Prostate gland (tissue), 2 donors: ENCODE results near the gene SH2D7.

Experiments
- POLR2A ChIP-seq: fragments of 450-650 bp; IDR thresholded peaks from one replicate; pipeline ENCODE4 v1.6.1; 2016; ENCODE audit warnings: antibody characterized with exemption, mild to moderate bottlenecking
- POLR2AphosphoS5 ChIP-seq: sonication (generic); formaldehyde crosslinking; IDR thresholded peaks from one replicate; pipeline ENCODE4 v1.6.1; 2017; ENCODE audit warnings: antibody characterized with exemption
- TF ChIP-seq, protein P1 (sequence below), 4 experiments: fragments of 200-600 bp in 2 of 4; fragments of 450-650 bp in 2 of 4; sonication (generic) in 2 of 4; IDR thresholded peaks; 1 replicate in 3 of 4; 2 replicates in 1 of 4; pipeline ENCODE4 v1.5.1; 2016 to 2019; ENCODE audit warnings: antibody characterized with exemption in 4 of 4, mild to moderate bottlenecking in 2 of 4, moderate library complexity in 2 of 4

DNA sequence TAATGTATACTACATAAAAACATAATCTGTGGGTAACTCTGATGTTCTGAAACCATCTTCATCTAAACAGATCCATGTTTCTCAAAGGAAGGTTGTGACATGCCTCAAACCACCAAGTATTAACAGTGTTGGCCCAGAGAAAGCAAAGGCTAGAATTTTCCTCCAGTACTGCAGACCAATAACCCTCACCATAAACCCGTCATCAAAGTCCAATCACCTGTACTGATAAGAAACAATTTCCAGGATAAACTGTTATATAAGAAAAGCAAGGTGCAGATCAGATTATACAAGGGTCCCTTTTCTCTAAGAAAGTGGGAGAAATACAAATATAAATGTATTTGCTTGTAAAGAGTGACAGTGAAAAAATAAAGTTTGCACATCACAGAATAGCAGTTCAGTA lies 47.2 kb upstream of the SH2D7 start:
- TF ChIP-seq, protein P1, sequence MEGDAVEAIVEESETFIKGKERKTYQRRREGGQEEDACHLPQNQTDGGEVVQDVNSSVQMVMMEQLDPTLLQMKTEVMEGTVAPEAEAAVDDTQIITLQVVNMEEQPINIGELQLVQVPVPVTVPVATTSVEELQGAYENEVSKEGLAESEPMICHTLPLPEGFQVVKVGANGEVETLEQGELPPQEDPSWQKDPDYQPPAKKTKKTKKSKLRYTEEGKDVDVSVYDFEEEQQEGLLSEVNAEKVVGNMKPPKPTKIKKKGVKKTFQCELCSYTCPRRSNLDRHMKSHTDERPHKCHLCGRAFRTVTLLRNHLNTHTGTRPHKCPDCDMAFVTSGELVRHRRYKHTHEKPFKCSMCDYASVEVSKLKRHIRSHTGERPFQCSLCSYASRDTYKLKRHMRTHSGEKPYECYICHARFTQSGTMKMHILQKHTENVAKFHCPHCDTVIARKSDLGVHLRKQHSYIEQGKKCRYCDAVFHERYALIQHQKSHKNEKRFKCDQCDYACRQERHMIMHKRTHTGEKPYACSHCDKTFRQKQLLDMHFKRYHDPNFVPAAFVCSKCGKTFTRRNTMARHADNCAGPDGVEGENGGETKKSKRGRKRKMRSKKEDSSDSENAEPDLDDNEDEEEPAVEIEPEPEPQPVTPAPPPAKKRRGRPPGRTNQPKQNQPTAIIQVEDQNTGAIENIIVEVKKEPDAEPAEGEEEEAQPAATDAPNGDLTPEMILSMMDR (IDR thresholded peaks at IDR 0.05) = no peak
- TF ChIP-seq POLR2A (no peak), POLR2AphosphoS5 (no peak)
